ENCODE data around the gene GOLGA3. TPM values are rescaled to one million over a fixed set of nuclear protein-coding genes. Genes with fewer than 3 reads are reported as not detected.

The GOLGA3 gene
- total and polyA plus RNA-seq, 9 of the 15 experiments (the other 6 are each of a cell fraction or from before 2014, with no cell fraction given) = 1.9 to 48.1 (median 18.4) TPM

DNA sequence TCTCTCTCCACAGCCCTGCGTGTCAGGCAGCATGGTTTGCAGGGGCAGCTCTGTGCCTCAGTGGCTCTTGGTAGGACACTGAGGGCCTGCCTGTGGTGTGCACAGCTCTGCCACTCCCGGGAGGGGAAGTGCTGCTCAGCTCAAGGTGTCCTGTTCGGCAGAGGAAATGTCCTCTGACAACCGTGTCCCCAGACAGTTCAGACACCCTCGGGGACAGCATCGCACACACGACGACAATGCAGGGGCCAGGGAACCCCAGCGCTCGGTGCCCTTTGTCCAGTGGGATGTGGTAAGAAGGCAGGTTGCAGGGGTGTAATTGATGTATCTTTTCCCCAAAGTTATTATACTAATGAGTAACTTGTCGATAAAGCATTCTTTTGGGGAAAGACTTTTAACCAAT, 81.3 kb downstream of the GOLGA3 start:
- Histone ChIP-seq H3K27ac (ENCODE audit: extremely low read depth, low read depth, low read length) (no peak overlapping the region), H3K9me3 (replicated peaks; ENCODE audit: control insufficient read depth, insufficient read depth, low read depth, low read length) (no peaks in the 10 kb centered on the region), H4K20me1 (replicated peaks; ENCODE audit: control insufficient read depth, insufficient read depth, low read length) (peaks cover 4% of the 10 kb centered on the region; the same call in 1 of the 2 replicates), H3K4me2 (ENCODE audit: insufficient read depth, low read length) (no peak overlapping the region), H3K4me3 (no peak overlapping the region), H3K36me3 (ENCODE audit: control insufficient read depth, insufficient read depth, low read length) (peaks cover 89% of the 10 kb centered on the region), H3K27me3 (ENCODE audit: control insufficient read depth in 2 of 2, insufficient read depth in 2 of 2, low read length in 2 of 2) (no peaks in the 10 kb centered on the region), H3K79me2 (ENCODE audit: control insufficient read depth, insufficient read depth, low read length) (peaks cover 18% of the 10 kb centered on the region; the same call in 2 of the 3 replicates), H3K9me1 (ENCODE audit: control insufficient read depth, insufficient read depth, low read length) (no peaks in the 10 kb centered on the region), H3K9ac (ENCODE audit: insufficient read depth in 1 of 2, low read depth in 2 of 2, low read length in 2 of 2) (no peak overlapping the region), H2AFZ (ENCODE audit: low read depth, low read length) (no peak overlapping the region), H3K4me1 (replicated peaks in 1 of 2; ENCODE audit: control insufficient read depth in 2 of 2, insufficient read depth in 2 of 2, low read length in 2 of 2) (no peaks in the 10 kb centered on the region)
- in situ Hi-C loops (cut with MboI) = no loop called here
- no TSS peak for BruUV-seq (replicated peaks)
- DNase-seq (ENCODE audit: extremely low read depth in 1 of 4, low spot score in 3 of 4) = no peak
- no peak for ATAC-seq
- intact Hi-C loops (cut with micrococcal nuclease) = no loop called here
- ChIA-PET CTCF (ENCODE audit: low intra/inter-chr PET ratio) (no interaction called here), POLR2A (no interaction called here)
- WGBS (ENCODE audit: insufficient coverage, low coverage, missing lambda C conversion rate) = 97% methylated on average over 11 of the region's 11 CpGs
- no peak for FAIRE-seq
- no peak for TF ChIP-seq RBM14 (IDR thresholded peaks at IDR 0.05; ENCODE audit: borderline replicate concordance, insufficient read depth, low read depth, low read length)
- TF ChIP-seq YY1 (IDR thresholded peaks at IDR 0.05; ENCODE audit: borderline replicate concordance in 1 of 3, control insufficient read depth in 1 of 3, extremely low read depth in 1 of 3, insufficient read depth in 3 of 3, insufficient read length in 1 of 3, insufficient replicate concordance in 2 of 3, low read depth in 1 of 3, low read length in 2 of 3) = no peak
- no peak for TF ChIP-seq ZNF24 (IDR thresholded peaks at IDR 0.05)
- no peak for TF ChIP-seq HDGF (IDR thresholded peaks at IDR 0.05)
- no peak for TF ChIP-seq POU5F1 (IDR thresholded peaks at IDR 0.05; ENCODE audit: borderline replicate concordance, low read depth, low read length, partially characterized antibody)
- TF ChIP-seq, protein P1, sequence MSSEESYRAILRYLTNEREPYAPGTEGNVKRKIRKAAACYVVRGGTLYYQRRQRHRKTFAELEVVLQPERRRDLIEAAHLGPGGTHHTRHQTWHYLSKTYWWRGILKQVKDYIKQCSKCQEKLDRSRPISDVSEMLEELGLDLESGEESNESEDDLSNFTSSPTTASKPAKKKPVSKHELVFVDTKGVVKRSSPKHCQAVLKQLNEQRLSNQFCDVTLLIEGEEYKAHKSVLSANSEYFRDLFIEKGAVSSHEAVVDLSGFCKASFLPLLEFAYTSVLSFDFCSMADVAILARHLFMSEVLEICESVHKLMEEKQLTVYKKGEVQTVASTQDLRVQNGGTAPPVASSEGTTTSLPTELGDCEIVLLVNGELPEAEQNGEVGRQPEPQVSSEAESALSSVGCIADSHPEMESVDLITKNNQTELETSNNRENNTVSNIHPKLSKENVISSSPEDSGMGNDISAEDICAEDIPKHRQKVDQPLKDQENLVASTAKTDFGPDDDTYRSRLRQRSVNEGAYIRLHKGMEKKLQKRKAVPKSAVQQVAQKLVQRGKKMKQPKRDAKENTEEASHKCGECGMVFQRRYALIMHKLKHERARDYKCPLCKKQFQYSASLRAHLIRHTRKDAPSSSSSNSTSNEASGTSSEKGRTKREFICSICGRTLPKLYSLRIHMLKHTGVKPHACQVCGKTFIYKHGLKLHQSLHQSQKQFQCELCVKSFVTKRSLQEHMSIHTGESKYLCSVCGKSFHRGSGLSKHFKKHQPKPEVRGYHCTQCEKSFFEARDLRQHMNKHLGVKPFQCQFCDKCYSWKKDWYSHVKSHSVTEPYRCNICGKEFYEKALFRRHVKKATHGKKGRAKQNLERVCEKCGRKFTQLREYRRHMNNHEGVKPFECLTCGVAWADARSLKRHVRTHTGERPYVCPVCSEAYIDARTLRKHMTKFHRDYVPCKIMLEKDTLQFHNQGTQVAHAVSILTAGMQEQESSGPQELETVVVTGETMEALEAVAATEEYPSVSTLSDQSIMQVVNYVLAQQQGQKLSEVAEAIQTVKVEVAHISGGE (CRISPR knock-in tag; IDR thresholded peaks at IDR 0.05) = no peak
- no peak for TF ChIP-seq ZNF398 (CRISPR knock-in tag; IDR thresholded peaks at IDR 0.05)
- no peak for TF ChIP-seq SNRNP70 (optimal IDR thresholded peaks at IDR 0.05; ENCODE audit: low read depth, low read length)
- TF ChIP-seq FOXK1 (CRISPR knock-in tag; IDR thresholded peaks at IDR 0.05; ENCODE audit: borderline replicate concordance) = no peak
